ENCODE measurements around the gene GRWD1. TPM values are rescaled to one million over a fixed set of nuclear protein-coding genes. Genes with fewer than 3 reads are reported as not detected.
A peak's percentile ranks its signal among the peaks of the same experiment; 100 is the strongest.
"Not testable (repeated sequence)": the region's sequence is repeated elsewhere in the genome, so short reads cannot be mapped to it uniquely, and the experiment has no call there.

Gene GRWD1
- total RNA-seq, 3 donors from 2014 or later, result 175 to 192 (median 187) TPM

- ATAC-seq; H3K9me3 Mint-ChIP-seq; H3K36me3 Mint-ChIP-seq (ENCODE audit: insufficient read depth); H3K4me3 Mint-ChIP-seq; H3K27me3 Mint-ChIP-seq (ENCODE audit: low read depth); DNase-seq: not testable (repeated sequence)
- peaks cover 20% of the 10 kb centered on the region for H3K4me1 Mint-ChIP-seq (ENCODE audit: low read depth)
Measured at GRCh38 chr19:48486706-48487105, 40.9 kb downstream of the GRWD1 start.

- no peak for DNase-seq
- Mint-ChIP-seq H3K27me3 (ENCODE audit: low read depth) (peaks cover 9% of the 10 kb centered on the region), H3K9me3 (no peaks in the 10 kb centered on the region), H3K36me3 (ENCODE audit: insufficient read depth) (no peaks in the 10 kb centered on the region), H3K4me1 (ENCODE audit: low read depth) (peaks cover 22% of the 10 kb centered on the region), H3K4me3 (no peak overlapping the region)
- ATAC-seq, result no peak
Measured at GRCh38 chr19:48487544-48487943, 41.8 kb downstream of the GRWD1 start.

- Mint-ChIP-seq H3K4me1 (ENCODE audit: low read depth) (peaks cover 26% of the 10 kb centered on the region), H3K27me3 (ENCODE audit: low read depth) (peaks cover 12% of the 10 kb centered on the region), H3K4me3 (no peak overlapping the region), H3K9me3 (no peaks in the 10 kb centered on the region), H3K36me3 (ENCODE audit: insufficient read depth) (no peaks in the 10 kb centered on the region)
- ATAC-seq, result no peak
- DNase-seq, result no peak
Measured at GRCh38 chr19:48487948-48488347, 42.2 kb downstream of the GRWD1 start.

GRCh38 chr19:48488478-48488877 is 42.7 kb downstream of the GRWD1 start:
- not testable (repeated sequence) for ATAC-seq; H3K4me3 Mint-ChIP-seq; DNase-seq; H3K9me3 Mint-ChIP-seq; H3K36me3 Mint-ChIP-seq (ENCODE audit: insufficient read depth)
- Mint-ChIP-seq H3K4me1 (ENCODE audit: low read depth) (peaks cover 26% of the 10 kb centered on the region), H3K27me3 (ENCODE audit: low read depth) (peaks cover 12% of the 10 kb centered on the region)

GRCh38 chr19:48489608-48490216 is 43.9 kb downstream of the GRWD1 start:
- Mint-ChIP-seq H3K36me3 (ENCODE audit: insufficient read depth) (no peaks in the 10 kb centered on the region), H3K4me3 (no peak overlapping the region), H3K4me1 (ENCODE audit: low read depth) (peaks cover 30% of the 10 kb centered on the region), H3K27me3 (ENCODE audit: low read depth) (peaks cover 19% of the 10 kb centered on the region), H3K9me3 (no peaks in the 10 kb centered on the region)
- ATAC-seq, result peak; percentile 48 to 56
- peak; percentile 79 for DNase-seq

GRCh38 chr19:48490981-48491792 is 45.4 kb downstream of the GRWD1 start:
- peaks cover 28% of the 10 kb centered on the region for H3K27me3 Mint-ChIP-seq (ENCODE audit: low read depth)
- no peaks in the 10 kb centered on the region for H3K9me3 Mint-ChIP-seq
- no peaks in the 10 kb centered on the region for H3K36me3 Mint-ChIP-seq (ENCODE audit: insufficient read depth)
- H3K4me1 Mint-ChIP-seq (ENCODE audit: low read depth), result peaks cover 30% of the 10 kb centered on the region
- H3K4me3 Mint-ChIP-seq, result peak overlapping the region; percentile 42
- peak; percentile 48 for DNase-seq
- peak; percentile 13 to 17 for ATAC-seq

- Mint-ChIP-seq H3K36me3 (ENCODE audit: insufficient read depth) (no peaks in the 10 kb centered on the region), H3K4me1 (ENCODE audit: low read depth) (peaks cover 30% of the 10 kb centered on the region), H3K9me3 (no peaks in the 10 kb centered on the region), H3K4me3 (peak overlapping the region; percentile 14), H3K27me3 (ENCODE audit: low read depth) (peaks cover 28% of the 10 kb centered on the region)
- DNase-seq (no peak), ATAC-seq (no peak)
Measured at GRCh38 chr19:48491793-48492123, 46.0 kb downstream of the GRWD1 start.

GRCh38 chr19:48492925-48493717 is 47.3 kb downstream of the GRWD1 start:
- DNase-seq (peak; percentile 74), ATAC-seq (peak; percentile 77 to 78)
- Mint-ChIP-seq H3K4me3 (peak overlapping the region; percentile 56), H3K4me1 (ENCODE audit: low read depth) (peaks cover 32% of the 10 kb centered on the region), H3K9me3 (no peaks in the 10 kb centered on the region), H3K36me3 (ENCODE audit: insufficient read depth) (no peaks in the 10 kb centered on the region), H3K27me3 (ENCODE audit: low read depth) (peaks cover 35% of the 10 kb centered on the region)

GRCh38 chr19:48493718-48494401 is 48.1 kb downstream of the GRWD1 start:
- DNase-seq (no peak), ATAC-seq (peak; percentile 12 to 27)
- H3K36me3 Mint-ChIP-seq (ENCODE audit: insufficient read depth), result no peaks in the 10 kb centered on the region
- H3K4me3 Mint-ChIP-seq, result peak overlapping the region; percentile 73
- H3K27me3 Mint-ChIP-seq (ENCODE audit: low read depth), result peaks cover 36% of the 10 kb centered on the region
- H3K9me3 Mint-ChIP-seq, result no peaks in the 10 kb centered on the region
- peaks cover 33% of the 10 kb centered on the region for H3K4me1 Mint-ChIP-seq (ENCODE audit: low read depth)

- Mint-ChIP-seq H3K4me3 (no peak overlapping the region), H3K4me1 (ENCODE audit: low read depth) (peaks cover 26% of the 10 kb centered on the region), H3K27me3 (ENCODE audit: low read depth) (peaks cover 38% of the 10 kb centered on the region), H3K36me3 (ENCODE audit: insufficient read depth) (no peaks in the 10 kb centered on the region), H3K9me3 (no peaks in the 10 kb centered on the region)
- ATAC-seq, result no peak
- DNase-seq, result no peak
Measured at GRCh38 chr19:48495396-48495795, 49.6 kb downstream of the GRWD1 start.

GRCh38 chr19:48496959-48497727 is 51.4 kb downstream of the GRWD1 start:
- no peaks in the 10 kb centered on the region for H3K36me3 Mint-ChIP-seq (ENCODE audit: insufficient read depth)
- H3K4me1 Mint-ChIP-seq (ENCODE audit: low read depth), result peaks cover 22% of the 10 kb centered on the region
- peaks cover 35% of the 10 kb centered on the region for H3K27me3 Mint-ChIP-seq (ENCODE audit: low read depth)
- ATAC-seq, result no peak
- H3K9me3 Mint-ChIP-seq, result no peaks in the 10 kb centered on the region
- DNase-seq, result no peak
- no peak overlapping the region for H3K4me3 Mint-ChIP-seq

GRCh38 chr19:48497728-48498594 is 52.2 kb downstream of the GRWD1 start:
- H3K27me3 Mint-ChIP-seq (ENCODE audit: low read depth), result peaks cover 28% of the 10 kb centered on the region
- peaks cover 15% of the 10 kb centered on the region for H3K4me1 Mint-ChIP-seq (ENCODE audit: low read depth)
- no peak overlapping the region for H3K4me3 Mint-ChIP-seq
- no peaks in the 10 kb centered on the region for H3K9me3 Mint-ChIP-seq
- H3K36me3 Mint-ChIP-seq (ENCODE audit: insufficient read depth), result no peaks in the 10 kb centered on the region
- ATAC-seq, result no peak
- no peak for DNase-seq

Data from activated T-cell treated with anti-CD3 and anti-CD28 coated beads, Interleukin-2, amount 50 U/mL, for 4 hours (primary cell).